ENCODE measurements around the gene FHL1.

The FHL1 gene

GRCh38 chrX:136260776-136261175 is 113.4 kb downstream of the FHL1 start:
- no peak for DNase-seq

Measured in CD4-positive, alpha-beta T cell treated with Interleukin-10 for 1 hour (primary cell).